ENCODE measurements around the gene SLBP.

GRCh38 chr4:1682860-1683259 lies 29.3 kb downstream of the SLBP start:
- no peak for TF ChIP-seq KDM1A (IDR thresholded peaks at IDR 0.05; ENCODE audit: borderline replicate concordance, low read length)
- no peak for TF ChIP-seq EP300 (IDR thresholded peaks at IDR 0.05; ENCODE audit: borderline replicate concordance in 1 of 2, low read depth in 2 of 2, low read length in 2 of 2)
- no peak for TF ChIP-seq CTCF (IDR thresholded peaks at IDR 0.05; ENCODE audit: control extremely low read depth in 1 of 3, insufficient read depth in 1 of 3, low read depth in 1 of 3, low read length in 3 of 3)
- no peak for TF ChIP-seq POLR2A (IDR thresholded peaks at IDR 0.05; ENCODE audit: control extremely low read depth in 1 of 2, low read depth in 2 of 2, low read length in 2 of 2)
- no peak for TF ChIP-seq RAD21 (IDR thresholded peaks at IDR 0.05 in 1 of 2, conservative IDR thresholded peaks at IDR 0.05 in 1 of 2; ENCODE audit: low read depth in 2 of 2, low read length in 2 of 2)
- TF ChIP-seq BRCA1 (IDR thresholded peaks at IDR 0.05; ENCODE audit: low read depth, low read length): no peak

All from H1 (cell line).